Mucosa of stomach (tissue), 1 donor: ENCODE results near the gene ZNF641.

Source experiments
- H3K27me3 ChIP-seq: one replicate; pipeline ENCODE4 v1.7.0; 2013; ENCODE audit warnings: mild to moderate bottlenecking, low read length; ENCODE audit not compliant: control insufficient read depth, insufficient read depth
- H3K36me3 ChIP-seq: one replicate; pipeline ENCODE4 v1.7.0; 2013; ENCODE audit warnings: low read length; ENCODE audit not compliant: control insufficient read depth, insufficient read depth
- H3K4me1 ChIP-seq: one replicate; pipeline ENCODE4 v1.7.0; 2013; ENCODE audit warnings: mild to moderate bottlenecking, low read length; ENCODE audit not compliant: control insufficient read depth, insufficient read depth
- H3K4me3 ChIP-seq: one replicate; pipeline ENCODE4 v1.7.0; 2013; ENCODE audit warnings: low read length
- H3K9ac ChIP-seq: one replicate; pipeline ENCODE4 v1.7.0; 2013; ENCODE audit warnings: mild to moderate bottlenecking, low read length, moderate library complexity
- H3K9me3 ChIP-seq: one replicate; pipeline ENCODE4 v1.7.0; 2013; ENCODE audit warnings: mild to moderate bottlenecking, low read length, moderate library complexity; ENCODE audit not compliant: control insufficient read depth
- donor health status: Pancreatic carcinoma.

ZNF641 gene

DNA sequence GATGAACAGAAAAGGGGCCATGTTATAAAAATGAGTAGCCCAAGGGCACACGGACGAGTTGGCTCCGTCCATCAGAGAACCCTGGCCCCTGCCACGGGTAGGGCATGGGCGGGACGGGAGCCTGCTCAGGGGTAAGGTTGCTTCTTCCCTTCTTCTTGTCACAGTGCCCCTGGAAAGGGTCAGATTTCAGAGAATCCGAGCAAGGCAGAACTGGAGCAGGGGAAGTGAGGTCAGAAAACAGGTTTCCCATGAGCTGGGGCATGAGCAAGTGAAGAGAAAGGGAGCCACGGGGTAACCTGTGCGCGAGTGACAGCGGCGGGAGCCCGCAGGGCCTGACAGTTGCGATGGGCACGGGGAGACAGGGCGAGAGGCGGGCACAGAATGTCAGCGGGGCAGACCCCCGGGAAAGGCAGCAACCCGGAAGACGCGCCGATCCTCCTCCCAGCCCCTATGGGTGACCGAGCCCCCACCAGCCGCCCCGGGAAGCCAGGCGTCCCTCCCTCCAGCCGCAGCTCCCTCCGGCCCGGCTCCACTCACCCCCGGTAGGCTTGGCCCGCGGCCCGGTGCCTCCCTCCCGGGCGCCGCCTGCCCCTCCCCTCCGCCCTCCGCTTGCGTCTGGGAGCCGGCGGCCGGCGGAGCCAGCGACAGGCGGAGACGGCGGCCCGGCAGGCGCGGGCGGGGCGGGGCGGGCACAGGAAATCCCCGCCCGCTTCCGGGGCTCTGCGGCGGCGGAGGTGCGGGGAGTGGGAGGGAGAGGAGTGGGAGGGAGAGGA is at the start of gene ZNF641:
ZNF641 (minus strand) TSS at position 671 of the 773 bp plus-strand sequence. CDS start 2,829 bp downstream, outside the sequence.
- peaks cover 5% of the 10 kb centered on the region for H3K36me3 ChIP-seq
- no peaks in the 10 kb centered on the region for H3K27me3 ChIP-seq
- no peaks in the 10 kb centered on the region for H3K9me3 ChIP-seq
- H3K4me3 ChIP-seq = peak within 1 kb of the TSS; percentile 53
- peaks cover 10% of the 10 kb centered on the region for H3K4me1 ChIP-seq
- peak within 1 kb of the TSS; percentile 87 for H3K9ac ChIP-seq

- Histone ChIP-seq H3K4me3 (no peak overlapping the region), H3K4me1 (no peaks in the 10 kb centered on the region), H3K9ac (no peak overlapping the region), H3K36me3 (no peaks in the 10 kb centered on the region), H3K27me3 (no peaks in the 10 kb centered on the region), H3K9me3 (no peaks in the 10 kb centered on the region)
These were observed 39.3 kb upstream of the ZNF641 start for GRCh38 chr12:48390026-48390425.

- Histone ChIP-seq H3K36me3 (no peaks in the 10 kb centered on the region), H3K9me3 (no peaks in the 10 kb centered on the region), H3K27me3 (no peaks in the 10 kb centered on the region), H3K4me3 (no peak overlapping the region), H3K4me1 (no peaks in the 10 kb centered on the region), H3K9ac (no peak overlapping the region)
These were observed 38.7 kb upstream of the ZNF641 start for GRCh38 chr12:48389409-48389808.

- Histone ChIP-seq H3K36me3 (no peaks in the 10 kb centered on the region), H3K4me1 (no peaks in the 10 kb centered on the region), H3K4me3 (no peak overlapping the region), H3K27me3 (no peaks in the 10 kb centered on the region), H3K9ac (no peak overlapping the region), H3K9me3 (no peaks in the 10 kb centered on the region)
These were observed 38.2 kb upstream of the ZNF641 start for GRCh38 chr12:48388938-48389337.

DNA sequence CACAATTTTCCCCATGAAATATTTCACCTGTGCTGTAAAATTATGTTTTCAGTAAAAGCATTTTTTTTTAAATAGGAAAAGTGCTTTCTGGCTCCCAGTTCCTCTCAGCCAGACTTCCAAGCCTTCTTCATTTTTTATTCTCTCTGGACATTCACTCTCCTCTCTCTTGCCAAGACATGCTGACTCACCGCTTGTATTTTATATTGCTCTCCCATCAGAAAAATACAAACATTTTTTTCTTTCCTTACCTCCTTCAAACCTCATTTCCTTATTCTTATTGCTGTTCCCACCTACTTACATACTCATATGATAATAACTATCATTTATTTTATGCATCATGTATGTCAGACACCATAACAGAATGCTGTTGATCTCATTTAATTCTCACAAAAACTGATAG is 37.7 kb upstream of the ZNF641 start:
- H3K27me3 ChIP-seq = no peaks in the 10 kb centered on the region
- H3K4me1 ChIP-seq = no peaks in the 10 kb centered on the region
- H3K9me3 ChIP-seq = no peaks in the 10 kb centered on the region
- no peak overlapping the region for H3K4me3 ChIP-seq
- no peak overlapping the region for H3K9ac ChIP-seq
- H3K36me3 ChIP-seq = no peaks in the 10 kb centered on the region

DNA sequence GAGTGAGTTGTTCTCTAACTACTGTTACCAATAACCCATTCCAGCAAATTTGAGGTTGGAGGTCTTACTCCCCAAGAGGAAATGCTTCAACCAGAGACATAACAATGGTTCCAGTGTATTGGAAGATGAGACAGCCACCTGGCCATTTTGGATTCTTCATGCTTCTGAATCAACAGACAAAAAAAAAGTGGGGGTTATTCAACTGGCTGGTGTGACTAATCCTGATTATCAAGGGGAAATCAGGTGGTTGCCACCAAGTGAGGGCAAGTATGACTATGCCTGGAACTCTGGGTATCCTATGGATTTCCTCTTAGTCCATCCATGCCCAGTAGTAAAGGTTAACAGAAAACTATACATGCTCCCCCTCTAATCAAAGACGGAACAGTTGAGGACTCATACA is 29.9 kb upstream of the ZNF641 start:
- no peak overlapping the region for H3K9ac ChIP-seq
- H3K4me3 ChIP-seq = no peak overlapping the region
- no peaks in the 10 kb centered on the region for H3K27me3 ChIP-seq
- H3K9me3 ChIP-seq = no peaks in the 10 kb centered on the region
- H3K36me3 ChIP-seq = no peaks in the 10 kb centered on the region
- no peaks in the 10 kb centered on the region for H3K4me1 ChIP-seq

GRCh38 chr12:48379794-48380193 is 29.1 kb upstream of the ZNF641 start:
- H3K36me3 ChIP-seq = no peaks in the 10 kb centered on the region
- H3K27me3 ChIP-seq = no peaks in the 10 kb centered on the region
- no peaks in the 10 kb centered on the region for H3K4me1 ChIP-seq
- H3K9me3 ChIP-seq = no peaks in the 10 kb centered on the region
- no peak overlapping the region for H3K9ac ChIP-seq
- no peak overlapping the region for H3K4me3 ChIP-seq

DNA sequence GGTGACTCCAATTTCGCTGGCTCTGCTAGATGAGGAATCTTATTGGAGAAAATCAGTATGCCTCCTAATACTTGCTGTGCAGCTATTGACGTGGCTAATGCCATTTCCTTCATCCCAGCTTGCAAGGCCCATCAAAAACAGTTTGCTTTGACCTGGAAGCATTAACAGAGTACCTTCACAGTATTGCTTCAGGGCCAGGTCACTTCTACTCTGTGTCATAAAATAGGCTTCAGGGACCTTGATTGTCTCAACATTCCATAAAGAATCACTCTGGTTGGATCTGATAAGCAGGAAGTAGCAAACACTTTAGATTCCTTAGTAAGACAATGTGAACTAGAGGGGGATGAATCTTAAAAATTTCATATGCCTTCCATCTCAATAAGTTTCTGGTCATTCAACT is 26.9 kb upstream of the ZNF641 start:
- no peaks in the 10 kb centered on the region for H3K27me3 ChIP-seq
- no peaks in the 10 kb centered on the region for H3K36me3 ChIP-seq
- H3K4me3 ChIP-seq = no peak overlapping the region
- no peak overlapping the region for H3K9ac ChIP-seq
- H3K9me3 ChIP-seq = no peaks in the 10 kb centered on the region
- no peaks in the 10 kb centered on the region for H3K4me1 ChIP-seq

DNA sequence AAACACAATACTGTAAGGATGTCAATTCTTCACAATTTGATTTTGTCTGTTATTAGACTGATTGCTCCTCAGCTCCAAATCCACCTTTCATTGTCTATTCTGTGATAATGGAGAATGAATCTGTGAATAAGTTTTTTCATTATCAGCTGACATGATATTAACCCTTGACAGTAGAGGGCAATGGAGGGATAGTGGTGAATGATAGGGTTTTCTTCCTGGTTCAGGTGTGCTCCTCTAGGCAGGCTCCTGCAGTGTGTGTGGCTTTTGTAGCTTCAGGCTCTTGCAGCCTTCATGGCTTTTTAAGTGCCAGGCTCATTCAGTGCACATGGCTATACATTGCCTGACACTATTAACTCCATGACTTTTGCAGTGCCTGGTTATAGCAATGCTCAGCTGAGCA is 23.4 kb upstream of the ZNF641 start:
- Histone ChIP-seq H3K9me3 (no peaks in the 10 kb centered on the region), H3K27me3 (no peaks in the 10 kb centered on the region), H3K4me3 (no peak overlapping the region), H3K4me1 (no peaks in the 10 kb centered on the region), H3K36me3 (no peaks in the 10 kb centered on the region), H3K9ac (no peak overlapping the region)

- Histone ChIP-seq H3K4me1 (no peaks in the 10 kb centered on the region), H3K9ac (no peak overlapping the region), H3K27me3 (peaks cover 3% of the 10 kb centered on the region), H3K9me3 (no peaks in the 10 kb centered on the region), H3K4me3 (no peak overlapping the region), H3K36me3 (no peaks in the 10 kb centered on the region)
These were observed 15.4 kb upstream of the ZNF641 start for GRCh38 chr12:48366131-48366530.

GRCh38 chr12:48361664-48362339 is 11.1 kb upstream of the ZNF641 start:
- Histone ChIP-seq H3K9me3 (no peaks in the 10 kb centered on the region), H3K4me3 (no peak overlapping the region), H3K4me1 (peaks cover 6% of the 10 kb centered on the region), H3K36me3 (no peaks in the 10 kb centered on the region), H3K27me3 (no peaks in the 10 kb centered on the region), H3K9ac (no peak overlapping the region)

GRCh38 chr12:48358937-48359513 is 8.3 kb upstream of the ZNF641 start:
- no peaks in the 10 kb centered on the region for H3K36me3 ChIP-seq
- peaks cover 6% of the 10 kb centered on the region for H3K4me1 ChIP-seq
- no peaks in the 10 kb centered on the region for H3K27me3 ChIP-seq
- H3K4me3 ChIP-seq = no peak overlapping the region
- H3K9ac ChIP-seq = no peak overlapping the region
- no peaks in the 10 kb centered on the region for H3K9me3 ChIP-seq
